Stimulated activated CD8-positive, alpha-beta memory T cell treated with anti-CD3 and anti-CD28 coated beads, Interleukin-4, amount 100 ng/mL, for 4 hours (primary cell): ENCODE data around the gene KCNIP4.

Source experiments
- DNase-seq, 2 donors: peaks; one replicate each; pipeline ENCODE4 v3.0.0-alpha.2; 2020; ENCODE audit warnings: low read depth in 2 of 2, low spot score in 1 of 2

The KCNIP4 gene

GRCh38 chr4:21695141-21695540 is 253.4 kb downstream of the KCNIP4 start:
- no peak for DNase-seq

GRCh38 chr4:21692241-21692640 is 256.3 kb downstream of the KCNIP4 start:
- DNase-seq, result no peak

DNA sequence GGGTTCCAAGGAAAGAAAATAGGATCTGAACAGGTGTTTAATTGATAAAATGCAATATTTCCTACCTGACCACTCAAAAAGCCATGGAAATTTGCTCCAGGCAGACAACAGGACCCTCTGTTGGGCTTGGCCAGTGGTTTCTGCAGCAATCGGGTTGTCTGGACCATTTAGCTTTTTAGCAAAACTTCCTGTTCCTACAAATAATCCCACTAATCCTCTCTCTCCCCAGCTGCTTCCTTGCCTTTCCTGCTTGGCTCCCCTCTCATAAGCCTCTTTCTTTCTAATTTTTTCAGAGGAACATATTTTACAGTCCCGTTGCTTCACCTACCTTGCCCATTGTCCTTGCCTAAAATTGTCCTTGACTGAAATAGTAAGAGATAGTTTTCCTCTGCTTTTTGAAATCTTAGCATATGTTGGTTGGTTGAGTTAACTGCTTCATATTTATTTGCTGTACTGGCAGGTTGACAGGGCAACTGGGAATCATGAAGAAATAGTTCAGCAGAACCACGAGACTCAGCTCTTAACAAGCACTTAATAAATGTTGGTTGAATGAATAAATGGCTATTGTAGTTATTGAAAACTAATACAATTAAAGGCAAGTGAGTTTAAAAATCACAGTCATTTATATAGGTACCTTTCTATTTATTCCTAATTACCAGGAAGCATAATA is 259.8 kb downstream of the KCNIP4 start:
- no peak for DNase-seq

- DNase-seq, result no peak
Observed at GRCh38 chr4:21685911-21686310, 262.7 kb downstream of the KCNIP4 start.

DNA sequence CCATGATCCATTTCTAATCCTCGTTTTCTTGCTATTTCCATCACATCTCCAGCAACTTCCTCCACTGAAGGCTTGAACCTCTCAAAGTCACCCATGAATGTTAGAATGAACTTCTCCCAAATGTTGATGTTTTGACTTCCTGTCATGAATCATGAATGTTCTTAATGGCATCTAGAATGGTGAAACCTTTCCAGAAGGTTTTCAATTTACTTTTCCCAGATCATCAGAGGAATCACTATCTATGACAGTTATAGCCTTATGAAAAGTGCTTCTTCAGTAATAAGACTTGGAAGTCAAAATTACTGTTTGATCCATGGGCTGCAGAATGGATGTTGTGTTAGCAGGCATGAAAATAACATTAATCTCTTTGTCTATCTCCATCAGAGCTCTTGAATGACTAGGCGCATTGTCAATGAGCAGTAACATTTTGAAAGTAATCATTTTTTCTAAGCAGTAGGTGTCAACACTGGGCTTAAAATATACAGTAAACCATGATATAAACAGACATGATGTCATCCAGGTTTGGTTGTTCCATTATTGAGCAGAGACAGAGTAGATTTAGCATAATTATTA is 268.2 kb downstream of the KCNIP4 start:
- no peak for DNase-seq

DNA sequence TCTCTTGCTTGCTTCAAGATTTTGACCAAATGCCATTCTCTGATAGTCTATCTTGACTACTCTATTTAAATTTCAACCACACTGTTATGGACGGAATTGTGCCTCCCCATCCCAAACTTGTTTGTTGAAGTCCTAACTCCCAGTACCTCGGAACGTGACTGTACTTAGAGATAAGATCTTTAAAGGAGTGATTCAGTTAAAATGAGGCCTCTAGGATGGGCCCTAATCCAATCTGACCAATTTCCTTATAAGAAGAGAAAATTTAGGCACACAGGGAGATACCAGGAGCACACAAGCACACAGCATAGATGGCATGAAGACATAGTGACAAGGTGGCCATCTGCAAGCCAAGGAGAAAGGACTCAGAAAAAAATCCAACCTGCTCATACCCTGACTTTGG is 269.9 kb downstream of the KCNIP4 start:
- DNase-seq, result no peak

DNA sequence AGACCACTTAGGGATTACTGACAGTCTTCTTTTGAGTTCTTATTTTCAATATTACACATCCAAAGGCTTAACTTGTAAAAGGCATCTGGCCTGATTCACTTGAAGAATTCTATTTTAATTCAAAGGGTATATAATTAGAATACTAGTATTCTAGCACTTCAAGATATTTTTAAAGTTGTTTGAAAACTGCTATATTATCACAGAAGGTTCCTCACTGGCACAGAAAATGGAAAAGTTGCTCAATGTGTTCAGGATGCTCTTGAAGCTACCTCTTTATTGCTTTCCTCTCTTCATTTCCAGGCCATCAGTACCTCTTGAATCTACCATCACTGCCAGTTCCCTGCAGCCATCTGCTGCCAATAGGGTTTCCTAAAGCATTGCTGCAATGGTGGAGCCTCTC is 271.4 kb downstream of the KCNIP4 start:
- no peak for DNase-seq

GRCh38 chr4:21664355-21664754 is 284.2 kb downstream of the KCNIP4 start:
- no peak for DNase-seq

GRCh38 chr4:21656832-21657231 is 291.7 kb downstream of the KCNIP4 start:
- DNase-seq, result no peak

DNA sequence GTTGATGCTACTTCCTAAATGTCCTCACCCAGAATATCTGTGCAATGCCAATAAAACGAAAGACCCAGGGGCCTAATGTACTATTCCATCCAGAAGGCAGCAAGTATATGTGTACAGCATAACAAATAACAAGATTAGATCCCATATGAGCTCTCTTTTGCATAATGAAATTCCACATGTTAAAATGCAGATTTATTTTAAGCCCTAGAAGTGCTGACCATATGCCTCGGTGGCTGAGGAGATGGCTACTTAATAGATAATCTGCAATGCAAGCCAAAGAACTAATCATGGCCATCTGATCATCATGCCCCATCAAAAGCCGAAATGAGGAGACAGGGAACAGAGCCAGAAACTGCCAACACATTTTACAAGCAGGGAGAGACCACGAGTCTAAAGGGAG is 293.5 kb downstream of the KCNIP4 start:
- DNase-seq, result no peak

DNA sequence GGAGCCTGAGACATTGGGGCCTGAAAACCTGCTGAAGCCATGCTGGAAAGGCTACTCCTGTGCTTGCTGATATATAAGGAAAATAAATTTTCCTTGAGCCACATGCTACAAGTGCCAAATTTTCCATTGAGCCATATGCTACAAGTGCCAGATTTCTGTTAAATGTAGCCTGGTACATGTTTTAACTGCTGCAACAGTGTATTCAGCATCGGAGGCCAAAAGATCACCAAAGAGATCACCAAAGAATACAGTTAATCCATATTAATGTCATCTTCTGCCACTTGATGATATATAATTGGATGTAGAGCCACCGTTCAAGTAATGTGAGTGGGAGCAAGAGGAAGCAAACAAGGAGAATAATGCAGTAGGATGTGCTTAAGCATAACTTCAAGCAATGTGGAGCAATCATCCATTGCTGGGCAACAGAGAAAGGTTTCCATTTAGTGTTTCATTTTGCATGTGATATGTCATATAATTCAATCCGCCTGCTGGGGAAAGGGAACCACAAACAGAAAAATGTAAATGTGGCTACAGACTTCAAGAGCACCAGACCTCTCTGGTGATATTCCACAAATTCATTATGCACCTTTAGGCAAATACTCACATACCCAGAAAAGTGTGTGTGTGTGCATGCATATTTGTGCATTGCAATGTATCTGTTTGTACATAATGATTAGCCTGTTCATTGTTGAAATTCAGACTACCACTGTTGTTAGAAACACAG is 295.9 kb downstream of the KCNIP4 start:
- no peak for DNase-seq

DNA sequence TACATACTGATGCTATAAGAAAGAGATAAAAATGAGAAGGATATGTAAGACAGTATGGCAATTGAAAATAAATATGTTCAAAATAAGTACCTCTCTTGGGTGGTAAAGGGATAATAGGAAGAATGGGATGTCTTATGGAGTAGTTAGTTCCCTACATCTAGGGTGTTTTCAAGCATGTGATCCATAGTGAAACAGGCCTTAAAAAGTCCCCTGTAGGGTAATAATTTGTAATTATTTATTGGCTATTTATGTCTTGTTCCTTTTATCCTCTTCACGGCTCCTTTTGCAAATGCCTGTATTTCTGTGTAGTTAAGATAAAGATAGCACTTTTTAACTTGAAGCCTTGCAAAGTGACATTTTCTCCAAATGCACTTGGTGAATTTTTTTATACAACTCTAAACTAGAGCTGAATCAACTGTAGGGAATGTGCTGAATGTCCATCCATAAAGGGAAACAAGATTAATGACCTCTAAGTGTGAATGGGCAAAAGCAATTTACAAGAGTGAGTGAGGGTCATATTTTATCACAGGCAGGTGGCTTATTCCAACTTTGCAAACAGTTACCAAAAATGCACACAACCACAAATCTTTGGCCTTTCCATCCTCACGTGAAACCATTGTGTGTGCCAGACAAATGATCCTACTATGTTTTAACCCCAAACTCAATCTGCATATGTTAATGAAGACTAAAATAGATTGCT is 299.0 kb downstream of the KCNIP4 start:
- DNase-seq, result no peak

DNA sequence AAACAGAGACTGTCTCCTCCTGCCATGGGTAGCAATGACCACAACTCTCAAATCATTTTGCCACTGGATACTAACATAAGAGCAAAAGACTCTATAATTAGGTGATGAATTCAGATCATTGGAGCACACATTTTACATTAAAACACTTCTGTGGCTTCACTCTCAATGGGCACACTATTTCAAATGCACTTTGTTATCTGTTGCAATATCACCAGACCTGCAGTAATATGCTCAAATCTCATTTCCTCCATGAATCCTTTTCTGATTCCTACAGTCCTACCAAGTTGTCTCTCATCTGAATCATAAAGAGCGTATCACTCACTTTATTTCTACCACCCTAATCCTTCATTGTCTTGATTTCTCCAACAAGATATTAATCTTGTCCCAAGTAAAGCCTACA is 302.8 kb downstream of the KCNIP4 start:
- no peak for DNase-seq

GRCh38 chr4:21641696-21642095 is 306.9 kb downstream of the KCNIP4 start:
- DNase-seq, result no peak

- DNase-seq, result no peak
Observed at GRCh38 chr4:21638171-21638725, 310.3 kb downstream of the KCNIP4 start.

GRCh38 chr4:21628916-21629610 is 319.5 kb downstream of the KCNIP4 start:
- no peak for DNase-seq

DNA sequence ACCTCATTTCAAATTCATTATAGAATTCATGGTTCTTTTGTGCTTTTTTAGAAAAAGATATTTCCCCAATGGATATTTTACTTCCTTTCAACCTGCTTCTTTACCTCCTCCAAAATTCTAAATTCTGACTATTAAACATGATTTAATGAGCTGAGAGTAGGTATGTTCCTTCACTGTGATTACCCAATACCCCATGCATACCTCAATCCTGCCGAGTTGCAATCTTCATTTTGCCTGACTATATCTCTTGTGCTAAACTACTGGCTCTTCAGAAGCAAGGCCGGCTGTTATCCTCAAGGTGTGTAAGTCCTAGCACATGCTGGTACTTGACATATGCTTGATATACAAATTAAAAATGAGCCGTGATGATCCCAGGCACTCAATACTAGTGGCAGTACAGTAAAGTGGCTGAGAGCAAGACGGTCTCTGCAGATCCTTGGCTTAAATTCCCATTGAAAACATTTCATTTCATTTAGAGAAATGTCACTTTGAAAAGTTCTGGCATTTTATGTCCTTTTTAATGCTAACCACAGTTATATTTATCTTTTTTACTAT is 320.4 kb downstream of the KCNIP4 start:
- no peak for DNase-seq

- no peak for DNase-seq
Observed at GRCh38 chr4:21625447-21625846, 323.1 kb downstream of the KCNIP4 start.

- DNase-seq, result no peak
Observed at GRCh38 chr4:21605006-21605405, 343.6 kb downstream of the KCNIP4 start.

DNA sequence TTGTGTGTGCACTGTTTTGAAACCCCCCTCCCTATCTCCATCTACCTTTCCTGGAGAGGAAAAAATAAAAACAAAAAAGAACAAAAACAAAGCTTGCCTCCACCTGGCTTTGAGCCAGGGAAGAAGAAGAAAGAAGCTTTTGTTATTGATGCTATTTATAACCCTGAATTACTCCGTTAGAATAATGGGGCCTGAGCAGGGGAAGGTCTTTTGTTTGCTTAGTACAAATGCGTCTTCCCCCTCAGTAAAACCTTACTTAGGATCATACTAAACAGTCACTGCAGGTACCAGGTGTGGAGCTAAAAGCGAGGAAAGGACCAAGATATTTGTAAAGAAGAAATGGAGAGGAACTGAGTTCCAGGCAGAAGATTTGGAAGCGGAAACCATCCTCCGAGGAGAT is 352.1 kb downstream of the KCNIP4 start:
- no peak for DNase-seq

GRCh38 chr4:21593671-21594001 is 354.9 kb downstream of the KCNIP4 start:
- DNase-seq, result no peak
